ENCODE measurements around the gene PELI1.

Gene PELI1

GRCh38 chr2:64153811-64154210 lies 9.6 kb upstream of the PELI1 start:
- no peak for DNase-seq (ENCODE audit: low read depth in 2 of 2)

GRCh38 chr2:64151476-64151875 lies 7.3 kb upstream of the PELI1 start:
- DNase-seq (ENCODE audit: low read depth in 2 of 2), result no peak

GRCh38 chr2:64145714-64146113 lies 1.5 kb upstream of the PELI1 start:
- DNase-seq (ENCODE audit: low read depth in 2 of 2), result no peak

- no peak for DNase-seq (ENCODE audit: low read depth in 2 of 2)
Observed at GRCh38 chr2:64145119-64145518, 899 bp upstream of the PELI1 start.

- DNase-seq (ENCODE audit: low read depth in 2 of 2), result no peak
Observed at GRCh38 chr2:64143169-64144056, 807 bp downstream of the PELI1 start.

GRCh38 chr2:64142741-64143168 lies 1.5 kb downstream of the PELI1 start:
- DNase-seq (ENCODE audit: low read depth in 2 of 2), result no peak

GRCh38 chr2:64141674-64142405 lies 2.4 kb downstream of the PELI1 start:
- DNase-seq (ENCODE audit: low read depth in 2 of 2), result no peak

- DNase-seq (ENCODE audit: low read depth in 2 of 2), result no peak
Observed at GRCh38 chr2:64140665-64141200, 3.5 kb downstream of the PELI1 start.

GRCh38 chr2:64139956-64140355 lies 4.3 kb downstream of the PELI1 start:
- DNase-seq (ENCODE audit: low read depth in 2 of 2), result no peak

GRCh38 chr2:64137996-64138395 lies 6.2 kb downstream of the PELI1 start:
- DNase-seq (ENCODE audit: low read depth in 2 of 2), result no peak

GRCh38 chr2:64137567-64137966 lies 6.7 kb downstream of the PELI1 start:
- no peak for DNase-seq (ENCODE audit: low read depth in 2 of 2)

GRCh38 chr2:64135421-64135820 lies 8.8 kb downstream of the PELI1 start:
- DNase-seq (ENCODE audit: low read depth in 2 of 2), result no peak

GRCh38 chr2:64134813-64135212 lies 9.4 kb downstream of the PELI1 start:
- DNase-seq (ENCODE audit: low read depth in 2 of 2), result no peak

GRCh38 chr2:64133828-64134227 lies 10.4 kb downstream of the PELI1 start:
- peak; percentile 63 to 69 for DNase-seq (ENCODE audit: low read depth in 2 of 2)

- no peak for DNase-seq (ENCODE audit: low read depth in 2 of 2)
Observed at GRCh38 chr2:64133354-64133753, 10.9 kb downstream of the PELI1 start.

- DNase-seq (ENCODE audit: low read depth in 2 of 2), result no peak
Observed at GRCh38 chr2:64130333-64130732, 13.9 kb downstream of the PELI1 start.

GRCh38 chr2:64128943-64129391 lies 15.3 kb downstream of the PELI1 start:
- DNase-seq (ENCODE audit: low read depth in 2 of 2), result no peak

GRCh38 chr2:64128406-64128805 lies 15.8 kb downstream of the PELI1 start:
- DNase-seq (ENCODE audit: low read depth in 2 of 2), result no peak

- no peak for DNase-seq (ENCODE audit: low read depth in 2 of 2)
Observed at GRCh38 chr2:64127119-64127518, 17.1 kb downstream of the PELI1 start.

- DNase-seq (ENCODE audit: low read depth in 2 of 2), result no peak
Observed at GRCh38 chr2:64126601-64127000, 17.6 kb downstream of the PELI1 start.

GRCh38 chr2:64124571-64124970 lies 19.6 kb downstream of the PELI1 start:
- DNase-seq (ENCODE audit: low read depth in 2 of 2), result no peak

- DNase-seq (ENCODE audit: low read depth in 2 of 2), result no peak
Observed at GRCh38 chr2:64124168-64124567, 20.1 kb downstream of the PELI1 start.

- DNase-seq (ENCODE audit: low read depth in 2 of 2), result no peak
Observed at GRCh38 chr2:64123740-64124139, 20.5 kb downstream of the PELI1 start.
